ENCODE measurements around the gene GTF2B.
"Not testable (repeated sequence)": the region's sequence is repeated elsewhere in the genome, so short reads cannot be mapped to it uniquely, and the experiment has no call there.

GTF2B gene

GRCh38 chr1:88891318-88891950 is at the start of gene GTF2B:
GTF2B (minus strand) TSS chr1:88891567; CDS start chr1:88891499, 68 bp downstream.
- peak; percentile 67 for DNase-seq

- DNase-seq, result not testable (repeated sequence)
Observed at GRCh38 chr1:88938528-88938927, 47.2 kb upstream of the GTF2B start.

GRCh38 chr1:88936760-88937342 is 45.5 kb upstream of the GTF2B start:
- no peak for DNase-seq

GRCh38 chr1:88936223-88936523 is 44.8 kb upstream of the GTF2B start:
- DNase-seq, result no peak

DNA sequence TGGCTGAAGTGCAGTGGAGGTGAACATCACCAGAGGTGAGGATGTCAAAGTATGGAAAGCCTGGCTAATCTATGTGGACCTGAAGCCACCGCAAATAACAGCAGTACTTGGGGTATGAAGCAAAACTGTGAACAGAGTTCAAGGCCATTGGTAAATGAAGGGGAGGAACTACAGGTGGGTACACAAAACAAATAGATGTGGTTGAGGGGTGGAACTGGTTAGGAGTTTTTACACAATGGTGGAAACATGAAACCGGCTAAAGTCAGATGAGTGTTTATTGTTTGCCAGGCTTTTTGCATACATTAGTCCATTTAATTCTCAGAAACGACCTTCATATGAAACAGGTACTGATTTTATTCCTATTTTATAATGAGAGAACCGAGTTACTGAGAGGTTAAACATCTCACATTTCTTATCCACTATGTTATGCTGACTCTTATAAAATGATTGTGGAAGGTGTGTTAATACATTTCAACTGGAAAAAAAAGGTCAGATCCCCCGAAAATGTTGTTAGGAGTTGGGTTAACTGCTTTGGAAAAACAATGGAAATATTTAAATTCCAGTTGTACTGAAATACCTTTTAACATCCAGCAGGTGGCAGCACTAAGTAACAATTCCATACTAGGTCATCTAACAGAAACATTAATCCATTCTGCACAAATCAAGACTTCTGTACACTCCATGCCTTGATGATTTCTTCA is 44.3 kb upstream of the GTF2B start:
- no peak for DNase-seq

DNA sequence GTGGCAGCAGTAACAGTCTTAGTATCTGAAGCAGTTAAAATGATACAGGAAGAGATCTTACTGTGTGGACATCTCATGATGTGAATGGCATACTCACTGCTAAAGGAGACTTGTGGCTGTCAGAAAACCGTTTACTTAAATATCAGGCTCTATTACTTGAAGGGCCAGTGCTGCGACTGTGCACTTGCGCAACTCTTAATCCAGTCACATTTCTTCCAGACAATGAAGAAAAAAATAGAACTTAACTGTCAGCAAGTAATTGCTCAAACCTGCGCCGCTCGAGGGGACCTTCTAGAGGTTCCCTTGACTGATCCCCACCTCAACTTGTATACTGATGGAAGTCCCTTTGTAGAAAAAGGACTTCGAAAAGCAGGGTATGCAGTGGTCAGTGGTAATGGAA is 38.8 kb upstream of the GTF2B start:
- DNase-seq, result not testable (repeated sequence)

- DNase-seq, result no peak
Observed at GRCh38 chr1:88923224-88923623, 31.9 kb upstream of the GTF2B start.

DNA sequence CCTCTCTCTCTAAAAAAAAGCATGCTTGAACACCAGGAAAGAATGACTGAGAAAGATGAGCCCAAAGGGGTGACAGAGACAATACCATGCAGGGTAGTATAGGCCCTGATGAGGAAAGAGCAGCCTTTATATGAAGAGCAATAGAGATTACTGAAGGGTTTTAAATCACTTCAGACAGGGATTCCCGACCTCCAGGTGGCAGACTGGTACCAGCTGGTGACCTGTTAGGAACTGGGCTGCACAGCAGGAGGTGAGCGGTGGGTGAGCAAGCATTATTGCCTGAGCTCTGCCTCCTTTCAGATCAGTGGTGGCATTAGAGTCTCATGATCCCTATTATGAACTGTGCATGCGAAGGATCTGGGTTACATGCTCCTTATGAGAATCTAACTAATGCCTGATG is 30.8 kb upstream of the GTF2B start:
- no peak for DNase-seq

DNA sequence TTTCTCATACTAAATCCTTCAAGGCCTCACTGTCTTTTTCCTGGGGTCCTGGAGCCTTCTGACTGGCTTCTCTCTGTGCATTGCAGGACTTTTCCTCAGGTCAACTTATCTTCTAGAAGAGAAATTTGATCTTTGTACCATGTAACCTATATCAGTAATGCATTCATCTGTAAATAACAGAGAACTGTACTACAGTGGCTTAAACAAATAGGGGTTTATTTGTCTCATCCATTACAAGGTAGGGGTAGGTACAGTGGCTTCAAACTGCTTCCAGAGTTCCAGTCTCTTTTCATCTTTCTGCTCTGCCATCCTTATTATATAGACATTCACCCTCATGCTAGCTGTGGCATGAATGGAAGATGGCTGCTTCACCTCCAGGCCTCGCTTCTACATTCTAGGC is 29.5 kb upstream of the GTF2B start:
- DNase-seq, result no peak

DNA sequence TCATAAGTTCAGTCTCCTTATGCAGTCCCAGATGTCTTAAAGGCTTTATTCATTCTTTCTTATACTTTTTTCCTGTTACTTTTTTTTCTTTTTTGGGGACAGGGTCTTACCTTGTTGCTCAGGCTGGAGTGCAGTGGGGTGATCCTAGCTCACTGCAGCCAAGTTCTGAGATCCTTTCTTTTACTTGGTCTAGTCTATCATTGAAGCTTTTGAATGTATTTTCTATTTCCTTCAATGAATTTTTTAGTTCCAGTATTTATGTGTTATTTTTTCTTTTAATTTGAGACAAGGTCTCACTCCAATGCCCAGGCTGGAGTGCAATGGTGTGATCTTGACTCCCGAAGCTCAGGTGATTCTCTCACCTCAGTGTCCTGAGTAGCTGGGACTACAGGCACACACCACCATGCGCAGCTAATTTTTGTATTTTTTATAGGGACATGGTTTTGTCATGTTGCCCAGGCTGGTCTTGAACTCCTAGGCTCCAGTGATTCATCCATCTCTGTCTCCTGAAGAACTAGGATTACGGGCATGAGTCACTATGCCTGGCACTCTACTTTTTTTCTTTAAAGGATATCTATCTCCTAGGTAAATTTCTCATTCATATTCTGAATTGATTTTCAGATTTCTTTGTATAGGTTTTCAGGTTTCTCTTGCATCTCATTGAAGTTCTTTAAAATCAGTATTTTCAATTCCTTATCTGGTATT is 26.1 kb upstream of the GTF2B start:
- no peak for DNase-seq

DNA sequence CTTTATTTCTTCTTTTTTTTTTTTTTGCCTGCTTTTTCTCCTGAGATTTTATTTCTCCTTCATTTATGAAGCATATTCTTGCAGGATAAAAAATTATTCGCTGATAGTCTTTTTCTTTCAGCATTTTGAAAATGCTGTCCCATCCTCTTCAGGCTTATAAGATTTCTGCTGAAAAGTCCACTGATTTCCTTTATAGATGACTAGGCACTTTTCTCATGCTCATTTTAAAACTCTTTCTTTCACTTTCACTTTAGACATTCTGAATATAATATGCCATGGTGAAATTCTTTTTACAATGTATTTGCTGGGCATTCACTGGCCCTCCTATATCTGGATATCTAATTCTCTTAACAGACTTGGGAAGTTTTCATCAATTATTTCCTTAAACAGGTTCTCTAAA is 25.5 kb upstream of the GTF2B start:
- DNase-seq, result no peak

DNA sequence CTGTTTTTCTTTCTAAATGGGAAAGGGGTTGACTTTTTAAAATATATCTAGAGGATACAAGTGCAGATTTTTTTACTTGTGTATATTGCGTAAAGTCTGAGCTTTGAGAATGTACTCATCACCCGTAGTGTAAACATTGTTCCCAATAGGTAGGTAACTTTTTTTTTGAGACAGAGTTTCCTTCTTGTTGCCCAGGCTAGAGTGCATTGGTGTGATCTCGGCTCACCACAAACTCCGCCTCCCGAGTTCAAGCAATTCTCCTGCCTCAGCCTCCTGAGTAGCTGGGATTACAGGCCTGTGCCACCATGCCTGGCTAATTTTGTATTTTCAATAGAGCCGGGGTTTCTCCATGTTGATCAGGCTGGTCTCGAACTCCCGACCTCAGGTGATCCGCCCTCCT is 20.4 kb upstream of the GTF2B start:
- not testable (repeated sequence) for DNase-seq

GRCh38 chr1:88911161-88911560 is 19.8 kb upstream of the GTF2B start:
- DNase-seq, result no peak

DNA sequence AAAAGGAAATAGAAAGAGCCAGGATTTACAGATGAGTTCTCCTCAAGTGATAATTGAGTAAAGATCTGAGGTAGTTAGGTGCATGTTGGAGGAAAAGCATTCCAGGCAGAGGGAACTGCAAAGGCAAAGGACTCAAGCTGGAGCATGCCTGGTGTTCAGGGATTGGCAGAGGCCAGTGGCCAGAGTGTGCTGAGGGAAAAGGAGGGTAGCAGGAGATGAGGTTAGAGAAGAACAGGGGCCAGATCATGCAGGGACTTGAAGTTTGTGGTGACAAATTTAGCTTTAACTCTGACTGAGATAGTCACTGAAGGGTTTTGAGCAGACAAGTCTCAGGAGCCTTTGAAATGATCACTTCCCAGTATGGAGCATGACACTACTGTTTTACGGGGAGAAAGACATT is 19.0 kb upstream of the GTF2B start:
- DNase-seq, result no peak

DNA sequence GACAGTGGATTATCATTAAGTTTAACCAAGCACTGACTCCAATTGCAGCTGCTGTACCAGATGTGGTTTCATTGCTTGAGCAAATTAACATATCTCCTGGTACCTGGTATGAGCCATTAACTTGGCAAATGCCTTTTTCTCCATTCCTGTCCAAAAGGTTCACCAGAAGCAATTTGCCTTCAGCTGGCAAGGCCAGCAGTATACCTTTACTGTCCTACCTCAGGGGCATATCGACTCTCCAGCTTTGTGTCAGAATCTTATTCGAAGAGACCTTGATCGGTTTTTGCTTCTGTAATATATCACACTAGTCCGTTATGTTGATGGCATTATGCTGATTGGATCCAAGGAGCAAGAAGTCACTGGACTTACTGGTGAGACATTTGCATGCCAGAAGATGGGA is 9.5 kb upstream of the GTF2B start:
- DNase-seq, result no peak

GRCh38 chr1:88897070-88897730 is 5.8 kb upstream of the GTF2B start:
- no peak for DNase-seq

DNA sequence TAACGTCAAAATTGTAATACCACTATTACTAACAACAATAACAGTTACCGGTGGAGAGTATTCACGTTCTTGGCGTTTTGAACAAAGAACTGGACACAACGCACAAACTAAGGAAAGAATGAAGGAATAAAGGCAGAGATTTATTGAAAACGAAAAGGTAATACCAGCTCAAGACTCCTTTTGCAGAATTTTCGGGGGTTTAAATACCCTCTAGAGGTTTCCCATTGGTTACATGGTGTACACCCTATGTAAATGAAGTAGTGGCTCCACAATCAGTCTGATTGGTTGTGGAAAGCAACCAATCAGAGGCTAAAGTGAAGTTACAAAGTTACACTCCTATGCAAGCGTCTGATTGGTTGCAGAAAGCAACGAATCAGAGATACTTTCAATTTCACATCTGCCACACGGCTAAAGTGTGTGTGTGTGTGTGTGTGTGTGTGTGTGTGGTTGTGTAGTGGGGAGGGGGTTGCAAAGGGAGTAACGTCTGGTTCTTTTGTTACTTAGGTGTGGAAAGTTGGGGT is 1.1 kb upstream of the GTF2B start:
- DNase-seq, result peak; percentile 46

GRCh38 chr1:88891951-88892340 is 579 bp upstream of the GTF2B start:
- DNase-seq, result no peak

DNA sequence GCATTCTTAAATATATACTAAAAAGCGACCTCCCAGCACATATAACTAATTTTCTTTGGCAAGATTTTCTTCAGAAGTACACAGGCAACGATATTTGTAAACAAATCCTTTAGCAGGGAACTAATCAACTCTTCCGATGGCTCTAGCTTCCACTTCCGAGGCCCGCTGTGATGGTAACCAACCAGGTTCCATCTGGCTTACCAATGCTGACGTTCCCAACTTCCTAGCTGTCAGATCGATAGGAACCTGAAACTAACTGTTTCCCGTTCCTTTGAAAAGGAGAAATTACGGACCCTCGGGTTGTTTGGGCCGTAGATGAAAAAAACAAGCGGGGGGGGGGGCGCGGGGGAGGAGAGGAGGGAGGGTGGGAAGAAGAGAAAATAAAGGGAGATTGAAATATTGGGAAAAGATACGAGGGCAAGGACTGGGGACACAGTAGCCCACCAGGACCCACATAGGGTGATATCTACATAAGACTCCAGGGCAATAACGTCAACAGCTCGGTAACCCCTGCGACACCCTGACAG is 513 bp downstream of the GTF2B start:
- no peak for DNase-seq

- no peak for DNase-seq
Observed at GRCh38 chr1:88890131-88890530, 1.2 kb downstream of the GTF2B start.

DNA sequence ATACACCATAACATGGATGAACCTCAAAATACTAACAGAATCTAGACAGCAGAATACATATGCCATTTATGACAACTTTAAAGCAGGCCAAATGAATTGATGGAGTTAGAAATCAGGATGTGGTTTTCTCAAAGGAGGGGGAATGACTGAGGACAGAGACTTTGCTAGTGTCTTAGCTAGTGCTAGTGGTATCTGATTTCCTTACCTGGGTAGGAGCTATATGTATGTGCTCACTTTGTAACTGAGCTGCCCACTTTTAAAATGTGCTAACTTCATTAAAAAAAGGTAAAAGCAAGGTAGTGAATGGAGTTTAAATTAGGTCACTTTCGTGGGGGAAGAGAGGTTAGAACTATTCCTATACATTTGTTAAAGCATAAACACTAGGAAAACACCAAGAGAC is 2.6 kb downstream of the GTF2B start:
- DNase-seq, result no peak

DNA sequence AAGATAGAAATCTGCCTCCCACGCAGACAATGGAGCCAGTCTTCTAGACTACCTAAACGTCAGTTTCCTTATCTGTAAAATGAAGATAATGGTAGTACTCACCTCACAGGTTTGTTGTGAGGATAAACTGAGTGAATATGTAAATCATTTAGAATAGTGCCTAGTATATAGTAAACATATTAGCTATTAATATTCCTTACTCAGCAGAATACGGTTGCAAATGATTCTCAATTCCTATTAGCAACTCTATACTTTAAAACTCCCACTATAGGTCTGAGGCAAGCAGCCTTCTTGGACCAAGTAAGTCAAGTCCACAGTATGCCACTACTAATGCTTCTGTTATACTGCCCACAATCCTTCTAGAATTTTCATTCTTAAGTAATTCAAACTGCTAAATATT is 5.4 kb downstream of the GTF2B start:
- DNase-seq, result no peak

DNA sequence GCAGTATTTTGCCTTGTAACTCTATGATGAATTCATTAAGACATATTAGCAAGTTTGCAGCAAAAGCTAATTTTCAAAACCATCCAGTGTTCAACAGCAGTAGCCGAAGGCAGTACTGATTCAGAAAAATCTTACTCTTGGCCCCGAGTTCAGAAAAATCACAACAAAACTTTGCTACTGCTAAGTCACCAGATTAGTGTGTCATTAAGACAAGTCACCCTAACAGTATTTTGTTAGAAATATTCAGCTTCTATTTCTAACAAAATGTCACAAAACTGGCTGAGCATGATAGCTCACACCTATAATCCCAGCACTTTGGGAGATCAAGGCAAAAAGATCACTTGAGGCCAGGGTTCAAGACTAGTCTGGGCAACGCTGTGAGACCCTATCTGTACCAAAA is 8.2 kb downstream of the GTF2B start:
- no peak for DNase-seq
